GM19468 (cell line): Measurements from ENCODE around the gene MEIKIN.
"Not testable (repeated sequence)": the region's sequence is repeated elsewhere in the genome, so short reads cannot be mapped to it uniquely, and the experiment has no call there.

ENCODE experiments used
- ATAC-seq: cut with Tn5 transposase; IDR thresholded peaks from one replicate; pipeline ENCODE4 v1.9.1; 2021; ENCODE audit warnings: mild to moderate bottlenecking, moderate library complexity, moderate number of reproducible peaks; ENCODE audit not compliant: unreplicated experiment; ENCODE audit errors: extremely low read depth

MEIKIN gene

GRCh38 chr5:131778141-131778540 lies 167.3 kb downstream of the MEIKIN start:
- not testable (repeated sequence) for ATAC-seq

- no peak for ATAC-seq
Observed at GRCh38 chr5:131776450-131776849, 169.0 kb downstream of the MEIKIN start.

- ATAC-seq: no peak
Observed at GRCh38 chr5:131774652-131775367, 170.7 kb downstream of the MEIKIN start.

DNA sequence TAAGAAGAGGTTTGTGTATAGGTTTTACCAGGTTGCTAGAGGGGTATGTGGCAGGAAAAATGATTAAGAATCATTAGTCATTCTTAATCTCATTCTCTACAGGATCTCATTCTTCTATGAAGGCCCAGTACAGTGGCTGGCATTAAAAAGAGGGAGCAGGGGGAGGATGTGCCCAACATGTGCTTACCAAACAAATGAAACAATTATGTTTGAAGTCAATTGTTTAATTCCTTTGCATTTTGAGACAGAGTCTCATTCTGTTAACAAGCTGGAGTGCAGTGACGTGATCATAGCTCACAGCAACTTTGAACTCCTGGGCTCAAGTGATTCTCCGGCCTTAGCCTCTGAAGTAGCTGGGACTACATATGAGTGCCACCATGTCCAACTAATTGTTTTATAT lies 171.7 kb downstream of the MEIKIN start:
- ATAC-seq: no peak

GRCh38 chr5:131771692-131772091 lies 173.8 kb downstream of the MEIKIN start:
- no peak for ATAC-seq

DNA sequence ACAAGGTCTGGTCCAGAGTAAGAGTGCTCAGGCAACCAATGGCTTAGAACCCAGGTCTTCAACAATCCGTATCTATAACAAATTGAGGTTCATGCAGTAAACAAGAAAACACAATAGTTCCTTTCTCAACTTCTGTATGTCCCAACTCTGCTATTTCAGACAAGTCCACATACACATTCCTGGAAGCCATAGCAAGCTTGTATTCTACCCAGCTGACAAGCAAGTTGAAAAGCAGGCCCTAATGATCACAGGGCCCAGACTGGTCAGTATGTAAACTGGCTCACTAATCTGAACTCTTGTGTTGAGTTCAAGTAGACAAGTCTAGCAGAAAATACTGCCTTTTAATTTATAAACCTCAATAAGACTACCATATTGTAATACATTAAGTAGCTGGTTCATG lies 175.5 kb downstream of the MEIKIN start:
- no peak for ATAC-seq

DNA sequence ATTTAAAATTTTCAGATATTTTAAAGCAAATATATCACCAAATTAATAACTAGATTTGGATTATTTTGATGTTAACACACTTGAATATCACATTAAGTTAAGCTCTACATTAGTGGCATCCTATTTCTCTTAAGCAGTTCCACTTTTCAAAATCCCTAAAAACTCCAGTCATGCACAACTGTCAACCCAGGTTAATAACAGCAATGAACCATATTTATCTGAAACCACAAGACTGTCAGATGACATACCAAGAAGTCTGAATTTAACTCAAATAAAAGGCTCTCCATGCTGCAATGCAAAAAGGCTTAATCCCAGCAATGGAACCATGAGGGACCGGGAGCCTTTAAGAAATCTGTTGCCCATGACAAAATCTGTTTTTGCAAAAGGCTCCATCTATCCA lies 176.1 kb downstream of the MEIKIN start:
- no peak for ATAC-seq

GRCh38 chr5:131767891-131768290 lies 177.6 kb downstream of the MEIKIN start:
- ATAC-seq: no peak

DNA sequence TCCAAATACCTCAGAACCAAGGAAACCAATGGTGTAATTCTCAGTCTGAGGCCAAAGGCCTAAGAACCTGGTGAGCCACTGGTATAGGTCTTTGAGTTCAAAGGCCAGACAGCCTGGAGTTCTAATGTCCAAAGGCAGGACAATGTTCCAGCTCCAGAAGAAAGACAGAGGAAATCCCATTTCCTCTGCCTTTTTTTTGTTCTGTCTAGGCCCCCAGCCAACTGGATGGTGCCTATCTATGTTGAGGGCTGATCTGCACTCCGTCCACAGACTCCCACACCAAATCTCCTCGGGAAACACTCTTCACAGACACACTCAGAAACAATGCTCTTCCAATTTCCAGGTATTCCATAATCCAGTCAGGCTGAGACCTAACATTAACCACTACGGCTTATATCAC lies 178.8 kb downstream of the MEIKIN start:
- ATAC-seq: no peak

DNA sequence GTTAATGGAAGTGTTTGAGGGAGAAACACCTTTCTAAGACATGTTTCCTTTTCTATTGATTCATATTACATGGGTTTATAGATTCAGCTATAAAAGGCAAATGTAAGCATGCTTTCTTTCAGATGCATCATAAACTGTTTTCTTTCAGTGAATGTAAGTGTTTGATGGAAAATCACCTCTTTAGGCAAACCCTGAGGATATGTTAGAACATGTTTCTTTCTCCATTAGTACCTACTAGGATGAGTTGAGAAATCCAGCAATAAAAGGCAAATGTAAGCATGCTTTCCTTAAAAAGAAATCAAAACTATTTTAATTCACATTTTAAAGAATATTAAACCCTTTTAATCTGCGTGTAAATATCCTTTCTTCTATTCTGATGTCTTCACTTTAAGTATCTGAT lies 180.2 kb downstream of the MEIKIN start:
- no peak for ATAC-seq

GRCh38 chr5:131763968-131764367 lies 181.5 kb downstream of the MEIKIN start:
- no peak for ATAC-seq

- no peak for ATAC-seq
Observed at GRCh38 chr5:131760793-131761192, 184.7 kb downstream of the MEIKIN start.

GRCh38 chr5:131759704-131760103 lies 185.8 kb downstream of the MEIKIN start:
- ATAC-seq: no peak

GRCh38 chr5:131758520-131758900 lies 187.0 kb downstream of the MEIKIN start:
- ATAC-seq: no peak

GRCh38 chr5:131757830-131758519 lies 187.5 kb downstream of the MEIKIN start:
- ATAC-seq: no peak
